ACHN (cell line): ENCODE results near the gene NOC2L.
"Not testable (repeated sequence)": the region's sequence is repeated elsewhere in the genome, so short reads cannot be mapped to it uniquely, and the experiment has no call there.

Source experiments
- DNase-seq: peaks from one replicate; pipeline ENCODE4 v3.0.0-alpha.2; 2015
- in situ Hi-C: cut with HindIII; loops from 2 replicates; pipeline ENCODE4 v1.10.0; 2017; ENCODE audit warnings: low sequenced_read_pairs, low pct_ligation_motif_present, low pct_unique_long_range_greater_than_20kb

Gene NOC2L

GRCh38 chr1:899636-900317 lies 59.3 kb downstream of the NOC2L start:
- in situ Hi-C loops = no loop called here

GRCh38 chr1:897951-898350 lies 61.1 kb downstream of the NOC2L start:
- DNase-seq, in situ Hi-C loops: not testable (repeated sequence)

More at GRCh38 chr1:899636-900317, 59.3 kb downstream of the NOC2L start:
- no peak for DNase-seq

GRCh38 chr1:897226-897625 lies 61.8 kb downstream of the NOC2L start:
- DNase-seq = no peak
- in situ Hi-C loops = no loop called here
